HL-60/S4 (cell line): ENCODE results near the gene FAM118B.

Experiments
- in situ Hi-C: fragments of 300-500 bp; cut with MboI; formaldehyde crosslinking; loops from 2 replicates; pipeline ENCODE4 v1.14.3; 2022; ENCODE audit warnings: low sequenced_read_pairs

Gene FAM118B

DNA sequence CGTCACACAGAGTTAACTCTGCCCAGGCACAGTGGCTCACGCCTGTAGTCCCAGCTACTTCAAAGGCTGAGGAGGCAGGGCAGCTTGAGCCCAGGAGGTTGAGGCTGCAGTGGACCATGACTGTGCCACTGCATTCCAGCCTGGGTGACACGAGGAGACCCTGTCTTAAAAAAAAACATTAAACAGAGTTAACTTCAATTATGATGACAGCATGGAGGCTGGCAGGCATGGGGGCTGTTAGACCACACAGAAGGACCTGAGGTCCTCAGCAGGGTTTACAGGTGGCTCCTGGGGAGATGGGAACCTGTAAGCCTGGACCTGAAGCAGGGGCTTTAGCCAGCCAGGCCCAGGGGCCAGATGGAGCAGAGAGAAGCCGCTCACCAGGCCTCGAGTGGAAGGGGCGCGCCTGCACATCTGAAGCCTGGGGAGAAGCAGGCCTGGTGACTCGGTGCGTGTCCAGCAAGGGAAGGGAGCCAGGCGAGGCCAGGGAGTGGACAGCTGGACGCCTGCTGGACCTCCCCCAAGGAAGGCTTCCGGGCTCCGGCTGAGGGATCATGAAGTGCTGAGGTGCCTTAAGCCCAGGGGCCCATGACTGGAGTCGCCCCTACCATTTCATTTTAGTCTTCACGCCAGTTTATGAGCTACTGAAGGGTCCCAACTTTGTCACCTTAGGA is 25.4 kb upstream of the FAM118B start:
- in situ Hi-C loops = no loop called here

DNA sequence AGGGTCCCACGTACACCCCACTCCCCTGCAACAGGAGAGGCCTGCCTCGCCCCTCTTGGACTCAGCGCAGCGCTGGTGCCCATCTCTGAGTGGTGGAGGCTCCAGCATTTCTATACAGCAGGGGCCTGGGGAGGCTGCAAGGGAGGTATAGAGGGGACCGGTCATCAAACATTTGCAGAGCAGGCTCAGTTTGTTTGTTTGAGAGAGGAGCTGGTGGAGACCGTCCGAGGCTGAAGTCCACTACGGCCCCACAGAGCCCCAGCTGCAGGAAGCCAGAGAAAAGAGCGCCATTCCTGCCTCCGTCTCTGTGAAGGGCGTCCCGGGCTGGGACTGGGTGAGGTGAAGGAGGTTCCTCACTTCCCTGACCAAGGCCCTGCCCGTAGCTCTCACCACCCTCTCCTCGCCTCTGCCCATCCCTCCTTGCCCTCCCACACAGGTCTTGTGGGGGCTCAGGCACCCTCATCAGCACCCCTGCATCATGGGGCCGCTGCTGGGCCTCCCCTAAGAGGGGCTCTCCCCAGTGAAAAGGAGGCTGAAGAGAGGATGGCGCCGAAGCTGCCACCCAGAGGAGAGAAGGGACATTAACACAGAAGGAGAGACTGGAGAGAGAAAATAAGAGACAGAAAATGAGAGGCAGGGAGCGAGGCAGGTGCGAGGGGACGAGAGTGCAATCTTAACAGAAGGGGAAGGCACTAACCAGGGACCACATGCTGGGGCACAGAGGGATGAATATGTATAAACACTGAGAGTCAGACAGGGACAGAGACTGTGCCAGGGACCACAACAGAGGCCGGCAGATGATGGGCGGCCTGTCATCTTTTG is 24.7 kb upstream of the FAM118B start:
- in situ Hi-C loops = no loop called here

DNA sequence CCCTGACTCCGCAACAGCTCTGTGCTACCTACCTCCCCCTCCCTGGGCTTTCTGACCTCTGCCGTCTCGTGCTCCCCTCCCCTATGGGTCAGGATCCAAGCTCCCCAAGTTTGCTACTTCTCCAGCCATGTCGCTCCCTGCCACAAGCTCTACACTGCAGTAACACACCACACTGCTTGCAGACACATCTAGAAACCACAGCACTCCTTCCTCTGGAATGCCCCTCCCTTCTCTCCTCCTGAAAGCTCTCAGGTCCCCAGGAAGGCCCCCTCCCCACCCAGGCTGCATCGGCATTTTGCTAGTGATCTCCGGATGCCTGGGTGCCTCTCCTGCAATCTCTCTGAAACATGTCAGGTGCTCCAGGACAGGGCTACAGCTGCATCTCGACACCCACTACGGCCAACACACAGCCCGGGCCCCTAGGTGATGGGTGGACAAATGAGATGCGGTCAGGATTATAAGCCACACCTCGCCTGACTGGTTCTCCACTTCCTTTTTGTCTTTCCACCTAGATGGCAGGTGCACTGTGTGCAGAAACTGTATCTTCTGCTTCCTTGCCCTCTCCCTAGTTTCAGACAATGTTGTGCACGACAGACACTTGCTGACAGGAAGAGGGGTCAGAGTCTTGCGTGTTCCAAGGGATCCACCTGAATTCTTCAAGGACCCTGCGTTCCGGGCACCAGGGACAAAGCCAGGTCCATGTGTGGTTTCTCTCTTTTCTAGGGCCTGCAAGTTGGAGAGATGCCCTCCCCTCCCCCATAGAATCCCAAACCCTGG is 23.1 kb upstream of the FAM118B start:
- in situ Hi-C loops = no loop called here

DNA sequence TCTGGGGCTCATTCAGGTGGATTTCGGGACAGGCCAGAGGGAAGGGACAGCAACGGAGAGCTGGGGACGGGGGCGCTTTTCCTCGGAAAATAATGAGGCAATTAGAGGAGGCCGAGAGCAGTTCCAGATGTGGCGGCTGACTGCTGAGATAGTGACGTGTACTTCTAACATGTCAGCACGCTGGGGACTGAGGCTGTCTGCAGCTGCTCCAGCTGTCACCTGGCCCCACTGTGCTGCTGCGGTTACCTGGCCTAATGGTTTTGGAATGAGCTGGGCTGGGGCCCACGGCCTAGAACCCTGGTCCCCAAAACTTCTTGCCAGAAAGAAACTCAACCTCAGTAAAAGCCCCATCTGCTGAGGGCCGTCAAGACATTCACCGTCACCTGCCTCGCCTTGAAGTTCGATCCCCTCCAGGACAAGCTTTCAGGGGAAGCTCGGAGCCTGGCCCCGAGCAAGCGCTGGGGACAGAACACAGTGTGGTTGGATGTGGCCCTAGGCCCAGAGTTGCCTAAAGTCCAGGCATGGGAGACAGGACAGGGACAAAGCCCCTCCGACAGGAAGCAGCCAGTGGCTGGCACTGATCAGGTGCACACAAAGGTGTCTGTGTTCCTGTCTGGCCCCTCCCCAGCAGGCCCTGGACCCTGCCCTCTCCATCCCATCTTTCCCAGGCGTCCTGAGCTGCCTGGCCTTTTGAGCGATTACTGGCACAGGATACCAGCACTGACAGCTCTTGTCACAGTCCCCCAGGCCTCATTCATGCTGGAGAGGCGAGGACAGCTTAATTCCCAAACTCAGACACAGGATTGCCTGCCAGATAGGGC is 22.3 kb upstream of the FAM118B start:
- in situ Hi-C loops = no loop called here

DNA sequence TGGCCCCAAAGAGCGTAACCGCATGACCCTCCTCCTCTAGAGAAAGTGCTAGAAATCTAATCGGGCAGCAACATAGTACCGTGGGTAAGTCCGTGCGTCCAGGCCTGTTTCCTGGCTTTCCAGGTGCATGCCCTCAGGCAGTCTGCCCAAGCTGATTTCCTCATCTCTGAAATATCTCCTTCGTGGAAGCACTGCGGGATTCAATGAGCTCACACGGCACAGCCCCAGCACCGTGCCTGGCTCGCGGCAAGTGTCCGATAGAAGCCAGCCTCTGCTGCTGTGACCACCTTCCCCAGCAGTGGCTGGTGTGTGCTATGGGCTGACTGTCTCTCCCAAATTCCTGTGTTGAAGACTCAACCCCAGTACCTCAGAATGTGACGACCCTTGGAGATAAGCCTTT is 20.8 kb upstream of the FAM118B start:
- in situ Hi-C loops = loop anchor here (10.0 kb wide), 1 partner anchor 266 kb away; no protein-coding TSS in a partner anchor

DNA sequence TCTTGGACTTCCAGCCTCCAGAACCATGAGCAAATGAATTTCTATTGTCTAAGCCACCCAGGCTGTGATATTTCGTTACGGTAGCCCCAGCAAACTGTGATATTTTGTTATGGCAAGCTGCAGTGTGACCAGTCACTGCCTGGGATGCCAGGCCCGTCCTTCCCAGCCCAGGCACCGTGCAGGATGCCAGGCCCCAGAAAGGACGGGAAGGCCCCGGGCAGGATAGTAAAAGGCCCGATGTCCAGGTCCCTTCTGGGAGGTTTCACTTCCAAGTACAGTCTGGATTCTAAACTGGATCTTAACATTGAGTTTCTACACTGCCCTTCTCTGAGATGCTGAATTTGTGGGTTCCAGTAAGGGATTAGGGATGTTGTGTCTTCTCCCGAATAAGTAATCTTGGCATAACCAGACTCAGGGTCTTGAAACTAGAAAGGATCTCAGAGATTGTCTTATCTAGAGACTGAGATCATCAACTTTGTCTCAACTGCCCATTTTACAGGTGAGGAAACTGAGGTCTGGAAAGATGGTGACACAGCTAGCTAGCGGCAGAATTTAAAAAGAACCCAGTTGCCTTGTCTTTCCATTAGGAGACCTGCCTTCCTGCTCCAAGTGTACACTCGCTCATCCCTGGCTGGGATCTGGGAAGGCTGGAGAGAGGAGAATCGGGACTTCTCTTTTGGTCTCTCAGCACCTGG is 20.1 kb upstream of the FAM118B start:
- in situ Hi-C loops = loop anchor here (10.0 kb wide), 1 partner anchor 267 kb away; no protein-coding TSS in a partner anchor

DNA sequence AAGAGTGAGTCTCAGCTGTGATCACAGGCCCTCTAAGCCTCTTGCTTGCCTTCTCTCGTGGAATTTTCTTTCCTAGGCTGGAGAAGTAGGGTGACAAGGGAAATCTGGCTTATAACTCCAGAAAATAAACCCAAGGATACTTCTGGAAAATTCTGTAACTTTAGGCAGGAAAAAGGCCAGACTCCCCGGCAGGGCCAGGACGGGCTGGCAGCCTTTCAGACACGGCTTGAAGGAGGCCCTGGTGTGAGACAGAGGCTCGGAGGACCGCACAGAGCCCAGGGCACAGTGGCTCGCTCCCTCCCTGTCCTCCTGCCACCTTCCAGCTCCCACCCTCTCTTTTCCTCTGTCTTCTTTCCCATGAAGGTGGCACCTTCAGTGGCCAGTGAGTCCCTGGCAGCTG is 19.2 kb upstream of the FAM118B start:
- in situ Hi-C loops = loop anchor here (10.0 kb wide), 1 partner anchor 268 kb away; no protein-coding TSS in a partner anchor

DNA sequence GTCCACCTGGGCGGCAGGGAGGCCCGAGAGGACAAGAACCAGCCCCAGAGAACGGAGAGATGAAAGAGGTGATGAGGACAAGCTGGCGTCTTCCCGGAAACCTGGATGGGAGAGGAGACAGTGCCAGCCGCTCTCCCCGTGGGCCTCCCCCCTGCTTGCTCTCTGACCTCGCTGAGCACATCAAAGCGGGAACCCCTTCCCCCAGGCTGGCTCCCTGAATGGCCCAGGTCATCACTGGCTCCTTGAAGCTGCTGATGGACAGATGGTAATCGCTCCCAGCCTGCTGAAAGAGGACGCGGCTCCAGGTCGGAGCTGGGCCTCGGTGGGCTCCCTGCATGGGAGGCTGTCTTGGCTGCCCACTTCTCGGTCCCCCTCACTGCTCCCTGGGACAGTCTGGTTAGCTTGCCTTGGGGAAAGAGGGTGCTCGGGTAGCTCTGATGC is 18.5 kb upstream of the FAM118B start:
- in situ Hi-C loops = loop anchor here (10.0 kb wide), 1 partner anchor 268 kb away; no protein-coding TSS in a partner anchor

DNA sequence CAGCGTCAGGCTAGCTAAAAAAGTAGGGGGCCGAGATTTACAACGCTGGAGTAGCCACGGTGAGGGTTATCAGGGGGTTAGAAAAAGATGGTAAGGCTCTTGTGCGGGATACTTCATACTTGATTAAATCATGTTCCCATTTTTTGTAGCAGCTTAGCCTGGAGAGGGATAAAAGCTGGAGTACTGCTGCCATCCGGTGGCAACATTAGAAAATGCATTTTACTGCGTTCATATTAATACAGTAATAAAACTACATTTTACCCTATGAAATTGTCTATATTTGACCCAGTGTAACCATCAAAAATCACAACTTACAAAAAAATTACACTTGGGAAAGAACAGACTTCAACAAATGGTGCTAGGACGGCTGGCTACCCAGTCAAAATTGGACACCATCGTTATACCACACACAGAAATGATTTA is 17.4 kb upstream of the FAM118B start:
- in situ Hi-C loops = loop anchor here (10.0 kb wide), 1 partner anchor 269 kb away; no protein-coding TSS in a partner anchor

DNA sequence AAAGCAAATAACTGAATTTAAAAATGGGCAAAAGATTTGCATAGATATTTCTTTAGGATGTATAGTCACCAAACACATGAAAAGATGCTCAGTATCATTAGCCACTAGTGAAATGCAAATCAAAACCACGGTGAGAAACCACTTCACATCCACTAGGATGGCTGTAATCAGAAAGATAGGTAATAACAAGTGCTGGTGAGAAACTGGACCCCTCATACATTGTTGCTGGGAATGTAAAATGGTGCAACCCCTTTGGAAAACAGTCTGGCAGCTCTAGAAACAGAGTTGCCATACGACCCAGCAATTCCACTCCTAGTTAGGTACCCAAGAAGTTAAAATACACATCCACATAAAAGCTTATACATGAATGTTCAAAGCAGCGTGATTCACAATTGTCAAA is 16.5 kb upstream of the FAM118B start:
- in situ Hi-C loops = loop anchor here (10.0 kb wide), 1 partner anchor 270 kb away; no protein-coding TSS in a partner anchor

DNA sequence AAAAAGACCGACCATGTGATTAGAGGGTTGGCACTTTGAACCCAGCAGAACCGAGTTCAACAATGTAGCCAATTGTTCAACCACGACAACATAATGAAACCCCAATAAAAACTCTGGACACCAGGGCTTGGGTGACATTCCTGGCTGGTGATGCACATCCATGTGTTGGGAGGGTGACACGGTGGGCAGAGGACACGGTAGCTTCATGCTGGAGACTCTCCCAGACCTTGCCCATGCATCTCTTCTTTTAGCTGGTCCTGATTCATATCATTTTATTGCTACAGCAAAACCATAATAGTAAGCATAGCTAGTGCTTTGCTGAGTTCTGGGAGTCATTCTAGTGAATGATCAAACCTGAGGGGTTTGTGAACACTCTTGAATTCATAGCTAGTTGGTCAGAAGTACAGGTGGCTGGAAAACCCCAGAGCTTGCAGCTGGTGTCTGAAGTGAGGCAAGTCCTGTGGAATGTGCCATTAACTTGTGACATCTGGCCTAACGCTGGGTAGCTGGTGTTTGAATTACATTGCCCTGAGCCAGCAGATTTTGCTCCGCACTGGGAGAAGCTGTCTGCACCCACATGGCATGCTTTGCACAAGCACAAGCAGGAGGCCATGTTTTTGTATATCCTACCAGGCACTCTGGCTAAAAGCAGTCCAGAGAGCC is 14.2 kb upstream of the FAM118B start:
- in situ Hi-C loops = loop anchor here (10.0 kb wide), 1 partner anchor 273 kb away; no protein-coding TSS in a partner anchor

DNA sequence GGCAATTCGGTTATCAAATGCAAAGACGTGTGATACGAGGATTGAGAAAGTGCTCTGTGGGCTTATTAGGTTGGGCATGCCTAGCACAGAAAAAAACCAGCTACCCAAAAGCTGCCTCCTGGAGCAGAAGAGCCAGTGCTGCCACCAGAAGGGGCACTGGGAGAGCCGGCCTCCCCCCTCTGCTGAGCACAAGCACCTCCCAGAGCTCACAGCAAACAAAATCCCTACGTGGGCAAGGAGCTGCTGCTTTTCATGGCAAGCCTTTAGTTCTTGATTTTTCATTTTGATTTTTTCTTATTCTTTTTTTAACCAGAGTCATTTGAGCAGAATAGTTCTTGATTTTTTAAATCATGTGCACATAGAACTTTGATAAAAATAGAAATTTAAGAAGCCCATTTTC is 12.9 kb upstream of the FAM118B start:
- in situ Hi-C loops = loop anchor here (10.0 kb wide), 1 partner anchor 274 kb away; no protein-coding TSS in a partner anchor

DNA sequence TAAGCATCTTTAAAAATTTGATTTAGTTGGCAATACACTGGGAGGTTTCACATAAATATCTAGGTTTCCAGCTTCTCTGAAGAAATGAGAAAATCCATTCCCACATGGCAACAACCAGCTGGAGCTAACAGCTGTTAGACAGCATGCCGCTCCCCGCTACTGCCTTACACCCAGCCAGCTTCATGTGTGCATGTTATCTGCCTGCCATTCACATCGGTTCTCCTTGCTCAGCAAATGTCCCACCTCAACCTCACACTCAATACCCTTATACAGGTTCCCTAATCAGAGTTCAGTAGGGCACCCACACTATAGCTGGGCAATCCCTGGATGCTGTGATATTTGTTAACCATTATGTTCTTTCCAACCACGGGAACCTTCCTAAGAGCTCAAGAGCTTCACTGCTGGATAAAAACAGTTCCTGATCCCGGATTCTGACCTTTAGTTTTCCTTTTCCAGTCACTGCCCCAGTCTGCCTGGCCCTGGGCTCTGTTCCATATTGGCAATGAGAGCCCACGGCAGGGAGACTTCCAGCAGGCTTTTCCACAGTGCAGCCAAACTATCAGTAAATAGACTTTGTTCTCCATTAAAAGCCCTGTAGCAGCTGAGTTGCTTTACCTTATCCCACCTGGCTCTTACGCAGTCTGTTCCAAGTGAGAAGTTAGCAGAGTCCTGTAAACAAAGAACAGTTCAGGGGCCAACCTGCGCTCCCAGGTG is 8.8 kb upstream of the FAM118B start:
- in situ Hi-C loops = no loop called here

DNA sequence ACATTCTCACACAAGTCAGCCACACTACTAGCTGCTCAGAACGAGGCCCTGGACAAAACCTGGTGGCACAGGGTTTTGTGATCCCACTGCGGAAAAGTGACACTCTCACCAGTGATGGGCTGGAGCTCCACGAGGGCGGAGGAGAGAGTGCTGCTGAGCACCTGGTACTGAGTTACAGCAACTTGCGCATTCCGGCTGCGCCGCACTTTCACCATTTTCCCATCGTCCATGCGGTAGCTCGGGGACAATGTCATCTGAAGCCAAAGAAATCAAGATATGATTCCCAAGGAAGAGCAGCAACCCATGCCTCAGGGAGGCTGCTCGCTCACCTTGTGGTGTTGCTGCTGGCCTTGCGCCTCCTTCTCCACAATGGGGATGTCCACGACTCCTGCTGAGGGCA is 6.2 kb upstream of the FAM118B start:
- in situ Hi-C loops = no loop called here

DNA sequence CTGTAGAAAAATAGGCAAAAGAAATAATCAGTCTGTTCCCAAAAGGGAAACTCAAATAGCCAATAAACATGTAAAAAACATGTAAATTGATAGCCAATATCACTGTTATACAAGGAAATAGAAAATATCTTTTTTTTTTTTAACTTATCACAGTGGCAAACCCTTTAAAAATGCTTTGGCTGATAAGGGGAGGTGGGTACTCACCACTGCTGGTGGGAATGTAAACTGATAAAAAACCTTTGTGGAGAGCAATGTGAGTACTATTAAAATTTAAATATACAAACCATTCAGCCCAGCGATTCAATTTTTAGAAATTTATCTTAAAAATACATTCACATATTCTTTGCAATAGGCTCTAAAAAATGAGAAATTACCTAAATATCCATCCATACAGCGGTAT is 3.7 kb upstream of the FAM118B start:
- in situ Hi-C loops = no loop called here

DNA sequence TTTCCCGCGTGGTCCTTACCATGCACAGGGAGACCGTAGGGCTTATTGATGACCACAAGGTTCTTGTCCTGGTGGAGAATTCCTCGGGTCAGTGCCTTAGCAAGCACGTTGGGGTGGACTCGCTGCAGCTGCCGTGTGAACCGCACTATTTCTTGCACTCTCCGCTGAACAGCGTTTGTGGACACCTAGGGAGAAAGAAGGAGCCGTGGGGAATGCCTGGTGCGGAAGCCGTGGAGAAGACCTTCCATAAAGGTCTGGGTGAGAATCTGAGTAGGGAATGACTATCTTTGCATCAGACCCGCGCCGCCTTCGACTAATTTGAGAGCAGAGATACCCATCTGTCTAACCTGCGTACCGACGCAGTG is 729 bp upstream of the FAM118B start:
- in situ Hi-C loops = no loop called here

DNA sequence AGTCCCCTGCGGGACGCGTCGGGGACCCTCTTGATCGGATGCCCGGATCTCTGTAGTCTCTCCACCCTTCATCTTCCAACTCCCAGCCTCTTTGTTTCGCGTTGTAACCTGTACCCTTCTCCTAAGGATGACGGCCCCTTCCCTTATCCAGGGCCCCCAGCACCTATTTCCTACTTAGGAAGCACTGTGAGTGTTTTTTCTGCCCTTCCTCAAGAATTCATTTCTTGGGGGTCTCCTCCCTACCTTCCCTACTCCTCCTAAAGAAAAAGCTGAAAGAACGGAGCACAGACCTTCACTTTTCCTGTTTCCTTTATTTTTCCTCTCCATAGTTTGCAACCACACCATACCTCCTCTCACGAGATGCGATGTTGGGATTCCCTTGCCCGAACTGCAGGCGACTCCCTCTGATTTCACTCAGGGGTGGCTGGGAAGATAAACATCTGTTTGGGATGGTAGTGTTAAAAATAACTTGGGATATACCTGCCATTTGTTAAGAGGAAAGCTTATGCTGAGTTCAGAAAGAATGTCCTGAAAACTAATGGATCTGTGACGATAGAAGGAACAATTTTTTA is 593 bp downstream of the FAM118B start:
- in situ Hi-C loops = no loop called here

DNA sequence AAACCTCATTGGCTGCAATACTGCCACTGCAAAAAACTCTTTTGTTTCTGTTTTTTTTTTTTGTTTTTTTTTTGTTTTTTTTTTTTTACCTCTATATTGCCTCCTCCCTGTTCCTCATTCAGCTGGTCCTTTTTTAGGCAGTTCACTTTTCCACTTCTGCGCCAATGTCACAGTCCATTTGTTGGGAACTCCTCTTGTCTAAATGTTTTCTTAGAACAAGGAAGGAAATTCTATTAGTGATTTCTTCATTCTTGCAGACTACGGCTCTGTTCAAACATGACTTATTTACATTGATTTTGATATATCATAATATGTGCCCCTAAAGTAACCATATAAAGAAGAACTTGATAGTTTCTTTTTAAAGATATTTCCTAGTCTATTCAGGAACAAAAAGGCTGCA is 2.9 kb downstream of the FAM118B start:
- in situ Hi-C loops = no loop called here
